HCT116 (cell line): ENCODE results near the gene SF3B4. TPM values are rescaled to one million over a fixed set of nuclear protein-coding genes. Genes with fewer than 3 reads are reported as not detected.

Experiments used
- ATAC-seq: fragments of 200-7000 bp; cut with Tn5 transposase; 2 replicates; pipeline ENCODE4 v1.9.1; 2020; ENCODE audit warnings: mild to moderate bottlenecking, moderate library complexity
- BruUV-seq: library from RNA; stranded (reverse); fragments of 400-500 nt; replicated peaks from 2 replicates; lab custom pipeline; 2021; lab: Mats Ljungman, UMichigan
- CTCF ChIA-PET: fragments of 300-600 bp; sonication (Branson Sonifier 250); formaldehyde crosslinking; loops from one replicate; lab custom pipeline; 2021; ENCODE audit warnings: antibody characterized with exemption; lab: Charles Lee
- POLR2A ChIA-PET: fragments of 300-600, 350-600 bp; sonication (Branson Sonifier 250); formaldehyde crosslinking; loops from one replicate; lab custom pipeline; 2021; ENCODE audit warnings: antibody characterized with exemption; lab: Charles Lee
- RAD21 ChIA-PET, 2 experiments: fragments of 300-600 bp; sonication (Branson Sonifier 250); formaldehyde crosslinking; loops; one replicate each; lab custom pipeline; 2023; ENCODE audit warnings: low total read pairs in 2 of 2; ENCODE audit not compliant: uncharacterized antibody in 2 of 2, unreplicated experiment in 2 of 2, low non-redundant PET in 1 of 2; lab: Charles Lee
- DNase-seq: peaks from one replicate; pipeline ENCODE4 v3.0.0-alpha.2; 2010; ENCODE audit warnings: low read depth, low spot score
- H2AFZ ChIP-seq: fragments of 200-600 bp; shearing (Covaris generic), sonication (generic); 2 replicates; pipeline ENCODE4 v1.6.1; 2017; ENCODE audit warnings: low read depth, mixed run types, mixed read lengths, antibody characterized with exemption, low read length; ENCODE audit not compliant: poor library complexity, severe bottlenecking
- H3K27ac ChIP-seq: 2 replicates; pipeline ENCODE4 v1.5.1; 2012; ENCODE audit warnings: low read depth, low read length
- H3K27me3 ChIP-seq: fragments of 200-600 bp; sonication (generic); 2 replicates; pipeline ENCODE4 v1.6.1; 2016; ENCODE audit warnings: mixed run types, low read length, mixed read lengths; ENCODE audit not compliant: insufficient read depth
- H3K36me3 ChIP-seq, 2 experiments: fragments of 200-500 bp in 1 of 2; fragments of 200-600 bp in 1 of 2; sonication (Bioruptor generic) in 1 of 2; sonication (generic) in 1 of 2; 2 replicates each; pipeline versions ENCODE4 v1.5.1 to v1.6.1; 2014 to 2016; ENCODE audit warnings: low read length in 2 of 2, inconsistent platforms in 1 of 2, mixed read lengths in 1 of 2, mixed run types in 1 of 2; ENCODE audit not compliant: insufficient read depth in 2 of 2, control insufficient read depth in 1 of 2
- H3K4me1 ChIP-seq, 2 experiments: fragments of 200-600 bp in 1 of 2; sonication (generic) in 1 of 2; 2 replicates each; pipeline versions ENCODE4 v1.5.1 to v1.6.1; 2012 to 2017; ENCODE audit warnings: low read length in 2 of 2, inconsistent platforms in 1 of 2, mild to moderate bottlenecking in 1 of 2, mixed read lengths in 1 of 2, mixed run types in 1 of 2, moderate library complexity in 1 of 2; ENCODE audit not compliant: insufficient read depth in 2 of 2, control insufficient read depth in 1 of 2
- H3K4me2 ChIP-seq: fragments of 200-600 bp; sonication (generic); 2 replicates; pipeline ENCODE4 v1.6.1; 2017; ENCODE audit warnings: mixed run types, low read length, mixed read lengths
- H3K4me3 ChIP-seq, 2 experiments: fragments of 200-600 bp in 1 of 2; sonication (generic) in 1 of 2; replicated peaks in 1 of 2; 2 replicates each; pipeline ENCODE4 v1.5.1; 2011 to 2016; ENCODE audit warnings: low read length in 2 of 2, control low read depth in 1 of 2, low read depth in 1 of 2, mild to moderate bottlenecking in 1 of 2, mixed read lengths in 1 of 2, mixed run types in 1 of 2
- H3K79me2 ChIP-seq: fragments of 200-600 bp; sonication (generic); 2 replicates; pipeline ENCODE4 v1.6.1; 2017; ENCODE audit warnings: mild to moderate bottlenecking, mixed run types, low read length, moderate library complexity, mixed read lengths; ENCODE audit not compliant: insufficient read depth
- H3K9ac ChIP-seq: fragments of 200-600 bp; sonication (generic); 2 replicates; pipeline ENCODE4 v1.6.1; 2016; ENCODE audit warnings: low read length, mixed read lengths
- H3K9me2 ChIP-seq: fragments of 200-600 bp; sonication (generic), shearing (Covaris generic); 2 replicates; pipeline ENCODE4 v1.6.1; 2017; ENCODE audit warnings: mixed run types, mild to moderate bottlenecking, moderate library complexity; ENCODE audit not compliant: insufficient read depth
- H3K9me3 ChIP-seq, 2 experiments: fragments of 200-500 bp in 1 of 2; fragments of 200-600 bp in 1 of 2; sonication (Bioruptor generic) in 1 of 2; sonication (generic) in 1 of 2; 2 replicates each; pipeline ENCODE4 v1.6.1; 2014 to 2017; ENCODE audit warnings: low read length in 2 of 2, mixed read lengths in 2 of 2, inconsistent platforms in 1 of 2, low read depth in 1 of 2, mild to moderate bottlenecking in 1 of 2, mixed run types in 1 of 2, moderate library complexity in 1 of 2; ENCODE audit not compliant: control insufficient read depth in 1 of 2, insufficient read depth in 1 of 2
- H4K20me1 ChIP-seq: fragments of 200-600 bp; sonication (generic), shearing (Covaris generic); 2 replicates; pipeline ENCODE4 v1.6.1; 2017; ENCODE audit warnings: mixed run types, mild to moderate bottlenecking, moderate library complexity; ENCODE audit not compliant: insufficient read depth
- CBX3 ChIP-seq: IDR thresholded peaks from 2 replicates; pipeline ENCODE4 v1.6.1; 2012; ENCODE audit warnings: low read depth
- CEBPB ChIP-seq: IDR thresholded peaks from 2 replicates; pipeline ENCODE4 v1.6.1; 2012; ENCODE audit warnings: low read depth
- EZH2phosphoT487 ChIP-seq: fragments of 200-600 bp; IDR thresholded peaks from 2 replicates; pipeline ENCODE4 v1.6.1; 2018; ENCODE audit warnings: antibody characterized with exemption, borderline replicate concordance
- POLR2AphosphoS5 ChIP-seq: IDR thresholded peaks from 2 replicates; pipeline ENCODE4 v1.6.1; 2011; ENCODE audit warnings: mild to moderate bottlenecking, low read depth, low read length, moderate library complexity
- RAD21 ChIP-seq: IDR thresholded peaks from 2 replicates; pipeline ENCODE4 v1.6.1; 2012; ENCODE audit warnings: low read depth, mild to moderate bottlenecking
- intact Hi-C: fragments of 100-400 bp; cut with micrococcal nuclease; formaldehyde crosslinking; loops from 2 replicates; pipeline ENCODE4 v1.10.0; 2022
- total RNA-seq: library from RNA; stranded (reverse); gene quantifications from one replicate; pipeline ENCODE4 v1.2.1, GENCODE V29; 2021; ENCODE audit not compliant: unreplicated experiment
- TF ChIP-seq, protein P1 (sequence below): IDR thresholded peaks from 2 replicates; pipeline ENCODE4 v1.6.1; 2012
- TF ChIP-seq, protein P2 (sequence below): IDR thresholded peaks from 2 replicates; pipeline ENCODE4 v1.6.1; 2012; ENCODE audit warnings: low read depth

Gene SF3B4
- total RNA-seq, 1 experiment from 2014 or later: 88.5 TPM

DNA sequence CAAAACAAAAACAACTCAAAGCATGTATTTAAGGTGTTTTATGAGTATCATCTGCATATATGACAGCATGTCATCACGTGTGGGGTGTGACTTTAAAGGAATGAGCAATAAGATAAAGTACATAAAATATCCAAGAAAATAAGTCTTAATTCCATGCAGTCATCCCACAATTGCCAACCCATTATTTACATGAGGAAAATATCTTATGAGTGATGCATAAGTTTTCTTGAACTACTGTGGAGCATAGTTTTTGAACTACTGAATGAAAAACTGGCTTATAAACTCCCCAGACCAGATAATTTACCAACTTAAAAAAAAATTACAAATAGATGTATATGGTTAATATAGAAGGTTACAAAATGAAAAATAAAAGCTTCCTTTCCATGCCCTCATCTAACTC lies 38.8 kb upstream of the SF3B4 start:
- Histone ChIP-seq H3K9me2 (no peaks in the 10 kb centered on the region), H3K79me2 (no peaks in the 10 kb centered on the region), H3K27ac (no peak overlapping the region), H3K4me2 (no peak overlapping the region), H3K4me3 (no peak overlapping the region), H3K9me3 (no peaks in the 10 kb centered on the region), H3K4me1 (no peaks in the 10 kb centered on the region), H4K20me1 (no peaks in the 10 kb centered on the region), H3K9ac (no peak overlapping the region), H2AFZ (no peak overlapping the region), H3K36me3 (peaks cover 31 to 32% of the 10 kb centered on the region in 2 experiments; a peak in 3 of 4 replicates), H3K27me3 (no peaks in the 10 kb centered on the region)
- TF ChIP-seq EZH2phosphoT487: no peak
- TF ChIP-seq POLR2AphosphoS5: no peak
- TF ChIP-seq, protein P1, sequence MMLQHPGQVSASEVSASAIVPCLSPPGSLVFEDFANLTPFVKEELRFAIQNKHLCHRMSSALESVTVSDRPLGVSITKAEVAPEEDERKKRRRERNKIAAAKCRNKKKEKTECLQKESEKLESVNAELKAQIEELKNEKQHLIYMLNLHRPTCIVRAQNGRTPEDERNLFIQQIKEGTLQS: no peak
- TF ChIP-seq, protein P2, sequence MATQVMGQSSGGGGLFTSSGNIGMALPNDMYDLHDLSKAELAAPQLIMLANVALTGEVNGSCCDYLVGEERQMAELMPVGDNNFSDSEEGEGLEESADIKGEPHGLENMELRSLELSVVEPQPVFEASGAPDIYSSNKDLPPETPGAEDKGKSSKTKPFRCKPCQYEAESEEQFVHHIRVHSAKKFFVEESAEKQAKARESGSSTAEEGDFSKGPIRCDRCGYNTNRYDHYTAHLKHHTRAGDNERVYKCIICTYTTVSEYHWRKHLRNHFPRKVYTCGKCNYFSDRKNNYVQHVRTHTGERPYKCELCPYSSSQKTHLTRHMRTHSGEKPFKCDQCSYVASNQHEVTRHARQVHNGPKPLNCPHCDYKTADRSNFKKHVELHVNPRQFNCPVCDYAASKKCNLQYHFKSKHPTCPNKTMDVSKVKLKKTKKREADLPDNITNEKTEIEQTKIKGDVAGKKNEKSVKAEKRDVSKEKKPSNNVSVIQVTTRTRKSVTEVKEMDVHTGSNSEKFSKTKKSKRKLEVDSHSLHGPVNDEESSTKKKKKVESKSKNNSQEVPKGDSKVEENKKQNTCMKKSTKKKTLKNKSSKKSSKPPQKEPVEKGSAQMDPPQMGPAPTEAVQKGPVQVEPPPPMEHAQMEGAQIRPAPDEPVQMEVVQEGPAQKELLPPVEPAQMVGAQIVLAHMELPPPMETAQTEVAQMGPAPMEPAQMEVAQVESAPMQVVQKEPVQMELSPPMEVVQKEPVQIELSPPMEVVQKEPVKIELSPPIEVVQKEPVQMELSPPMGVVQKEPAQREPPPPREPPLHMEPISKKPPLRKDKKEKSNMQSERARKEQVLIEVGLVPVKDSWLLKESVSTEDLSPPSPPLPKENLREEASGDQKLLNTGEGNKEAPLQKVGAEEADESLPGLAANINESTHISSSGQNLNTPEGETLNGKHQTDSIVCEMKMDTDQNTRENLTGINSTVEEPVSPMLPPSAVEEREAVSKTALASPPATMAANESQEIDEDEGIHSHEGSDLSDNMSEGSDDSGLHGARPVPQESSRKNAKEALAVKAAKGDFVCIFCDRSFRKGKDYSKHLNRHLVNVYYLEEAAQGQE: no peak
- no peak for TF ChIP-seq RAD21
- TF ChIP-seq CBX3: no peak
- no peak for TF ChIP-seq CEBPB
- no peak for DNase-seq
- ChIA-PET CTCF (no interaction called here), RAD21 (no interaction called here), POLR2A (no interaction called here)
- intact Hi-C loops: no loop called here
- BruUV-seq: no TSS peak
- ATAC-seq: no peak
